Muscle of arm (tissue), 12 donors: ENCODE measurements around the gene KCNJ6. TPM values are rescaled to one million over a fixed set of nuclear protein-coding genes. Genes with fewer than 3 reads are reported as not detected.
"Not testable (repeated sequence)": the region's sequence is repeated elsewhere in the genome, so short reads cannot be mapped to it uniquely, and the experiment has no call there.

Experiments used
- DNase-seq: peaks from one replicate; pipeline ENCODE4 v3.0.0-alpha.2; 2013
- polyA plus RNA-seq, 12 donors: library from polyadenylated mRNA; unstranded; fragments of 120-200 nt; gene quantifications; one replicate each; pipeline ENCODE4 v1.2.1, GENCODE V29; 2013; ENCODE audit not compliant: insufficient read length in 12 of 12

KCNJ6 gene
- polyA plus RNA-seq, 12 donors, result 0.62 to 2.1 (median 1.1) TPM; not detected in 1

DNA sequence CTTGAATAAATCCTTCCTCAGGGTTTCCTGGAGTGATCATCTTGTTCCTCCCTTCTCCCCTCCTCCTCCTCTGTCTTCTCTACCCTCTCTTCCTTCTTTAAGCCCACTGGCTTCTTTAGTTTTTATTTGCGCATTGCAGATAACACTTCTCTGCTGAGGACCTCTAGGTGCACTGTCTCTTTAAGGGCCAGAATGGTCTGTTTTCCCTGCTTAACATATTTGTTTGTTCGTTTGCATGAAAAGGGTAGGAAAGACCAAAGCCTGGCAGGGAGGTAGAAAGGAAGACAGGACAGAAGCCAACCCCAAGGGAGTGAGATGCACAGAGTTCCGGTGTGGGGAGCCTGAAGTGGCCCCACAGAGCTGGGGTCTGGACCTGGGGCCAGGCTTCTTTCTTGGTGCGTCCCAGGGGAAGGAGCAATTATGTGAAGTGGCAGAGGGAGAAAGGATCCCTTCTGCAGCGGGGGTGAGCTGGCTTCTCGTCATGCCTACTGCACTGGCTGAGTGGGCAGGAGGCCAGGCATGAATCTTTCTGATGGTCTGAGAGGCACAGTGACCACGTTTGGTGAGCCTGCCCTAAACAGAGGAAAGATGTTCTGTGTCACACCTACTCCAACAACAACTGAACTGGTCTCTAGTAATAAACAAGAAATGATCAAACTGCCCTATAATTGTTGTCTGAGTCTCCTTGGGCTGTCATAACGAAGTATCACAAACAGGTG lies 232.7 kb downstream of the KCNJ6 start:
- no peak for DNase-seq

- peak; percentile 36 for DNase-seq
These were observed 233.3 kb downstream of the KCNJ6 start for GRCh38 chr21:37682966-37683365.

- DNase-seq, result no peak
These were observed 239.3 kb downstream of the KCNJ6 start for GRCh38 chr21:37677006-37677405.

- DNase-seq, result peak; percentile 64
These were observed 241.0 kb downstream of the KCNJ6 start for GRCh38 chr21:37675202-37675801.

DNA sequence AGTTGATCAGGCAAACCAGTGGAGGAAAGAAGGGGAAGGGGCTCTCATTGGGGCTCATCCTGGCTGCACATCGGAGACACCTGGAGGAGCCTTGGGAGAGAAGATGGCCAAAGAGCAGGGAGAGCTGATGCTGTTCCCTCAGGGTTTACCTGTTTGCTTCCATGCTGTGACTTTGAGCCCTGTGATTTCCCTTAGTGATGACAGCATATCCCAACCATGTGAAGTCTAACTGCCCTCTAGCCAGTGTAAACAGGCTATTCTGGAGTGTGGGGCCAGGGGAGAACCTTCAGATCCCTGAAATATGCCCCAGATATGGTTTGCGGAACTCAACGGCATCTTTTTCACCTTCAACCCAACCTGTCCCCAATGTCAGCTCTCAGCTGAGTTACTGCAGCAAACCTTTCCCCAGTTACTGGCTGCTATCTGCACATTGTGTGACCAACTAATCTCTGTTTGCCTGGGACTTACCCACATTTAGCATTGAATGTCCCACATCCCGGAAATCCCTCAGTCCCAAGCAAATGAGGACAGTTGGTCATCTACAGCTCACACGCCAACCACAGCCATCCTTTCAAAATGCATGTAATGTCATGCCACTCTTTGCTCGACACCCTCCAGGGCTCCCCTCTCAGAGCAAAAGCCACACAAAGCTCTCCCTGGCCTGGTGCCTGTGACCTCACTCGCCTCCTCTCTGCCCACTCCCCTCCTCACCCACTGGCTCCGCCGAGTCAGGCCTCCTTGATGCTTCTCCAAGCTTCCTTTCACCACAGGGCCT lies 242.3 kb downstream of the KCNJ6 start:
- DNase-seq, result no peak

- no peak for DNase-seq
These were observed 244.9 kb downstream of the KCNJ6 start for GRCh38 chr21:37671381-37671780.

DNA sequence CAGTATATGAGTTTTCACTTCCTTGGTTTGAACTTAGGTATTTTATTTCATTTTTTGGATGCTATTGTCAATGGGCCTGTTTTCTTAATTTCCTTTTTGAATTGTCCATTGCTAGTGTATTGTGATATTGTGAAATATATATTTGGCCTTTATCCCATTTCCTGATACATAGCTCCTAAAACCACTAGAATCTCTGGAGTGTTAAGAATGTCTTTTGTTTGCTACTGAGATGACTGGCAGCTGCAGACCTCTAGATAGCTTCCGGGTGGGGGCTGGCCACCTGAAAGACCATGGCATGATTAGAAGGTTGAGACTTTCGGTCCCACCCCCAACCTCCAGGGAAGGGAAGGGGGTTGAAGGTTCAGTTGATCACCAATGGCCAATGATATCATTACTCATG lies 245.4 kb downstream of the KCNJ6 start:
- no peak for DNase-seq

DNA sequence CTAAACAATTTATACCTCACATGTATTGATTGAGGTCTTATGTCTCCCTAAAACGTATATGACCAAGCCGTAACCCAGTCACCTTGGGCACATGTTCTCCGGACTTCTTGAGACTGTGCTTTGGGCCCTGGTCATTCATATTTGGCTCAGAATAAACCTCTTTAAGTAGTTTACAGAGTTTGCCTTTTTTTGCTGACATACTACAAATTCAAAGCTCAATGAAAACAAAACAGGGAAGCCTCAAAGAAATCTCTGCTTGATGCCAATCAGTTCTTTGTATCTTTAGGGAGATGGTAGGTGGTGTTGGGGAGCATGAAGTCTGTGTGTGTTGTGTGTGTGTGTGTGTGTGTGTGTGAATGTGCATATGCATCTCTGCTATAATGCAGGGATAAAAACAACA lies 247.0 kb downstream of the KCNJ6 start:
- DNase-seq, result no peak

GRCh38 chr21:37668462-37669239 lies 247.6 kb downstream of the KCNJ6 start:
- no peak for DNase-seq

GRCh38 chr21:37667380-37667779 lies 248.9 kb downstream of the KCNJ6 start:
- no peak for DNase-seq

DNA sequence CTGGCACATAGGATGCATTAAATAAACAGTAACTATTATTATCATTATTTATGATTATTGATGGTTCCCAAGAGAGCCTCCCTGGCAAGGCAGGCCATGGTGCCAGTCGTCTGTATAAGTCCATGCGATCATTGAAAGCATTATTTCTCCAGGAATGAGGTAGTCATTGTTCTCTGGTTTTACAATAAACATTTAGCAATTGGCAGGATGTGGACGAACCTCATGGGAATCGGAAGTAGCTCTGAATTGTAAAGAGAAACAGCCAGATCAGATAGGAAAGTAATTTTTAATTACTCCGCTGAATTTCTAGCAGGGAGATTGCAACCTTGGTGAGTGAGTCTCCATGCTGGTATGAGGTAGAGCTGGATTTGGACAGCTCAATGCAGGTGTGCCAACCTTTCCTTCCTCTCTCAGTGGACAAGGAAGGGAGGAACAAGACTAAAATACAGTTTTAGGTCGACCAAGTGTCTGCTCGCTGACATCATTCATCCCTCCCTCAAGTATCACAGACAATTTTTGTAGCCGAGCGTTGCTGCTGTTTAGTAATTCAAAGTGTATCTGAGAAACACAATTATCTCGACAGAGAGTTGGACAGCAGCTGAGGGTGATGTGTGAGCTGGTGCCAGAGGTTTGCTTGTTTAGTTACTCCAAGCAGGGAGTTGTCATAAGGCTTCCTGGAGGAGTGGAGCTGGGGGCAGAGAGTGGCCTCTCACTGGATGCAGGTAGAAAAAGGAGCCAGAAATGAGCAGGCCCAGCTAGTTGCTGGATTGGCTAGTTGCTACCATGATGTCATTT lies 250.8 kb downstream of the KCNJ6 start:
- peak; percentile 25 for DNase-seq

DNA sequence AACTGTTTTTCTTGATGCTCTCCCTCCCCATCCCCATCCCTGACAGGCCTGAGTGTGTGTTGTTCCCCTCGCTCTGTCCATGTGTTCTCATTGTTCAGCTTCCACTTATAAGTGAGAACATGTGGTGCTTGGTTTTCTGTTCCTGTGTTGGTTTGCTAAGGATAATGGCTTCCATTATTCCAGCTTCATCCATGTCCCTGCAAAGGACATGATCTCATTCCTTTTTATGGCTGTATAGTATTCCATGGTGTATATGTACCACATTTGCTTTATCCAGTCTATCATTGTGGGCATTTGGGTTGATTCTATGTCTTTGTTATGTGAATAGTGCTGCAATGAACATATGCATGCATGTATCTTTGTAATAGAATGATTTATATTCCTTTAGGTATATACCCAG lies 254.0 kb downstream of the KCNJ6 start:
- not testable (repeated sequence) for DNase-seq

- DNase-seq, result no peak
These were observed 255.5 kb downstream of the KCNJ6 start for GRCh38 chr21:37660709-37661108.

GRCh38 chr21:37659874-37660273 lies 256.4 kb downstream of the KCNJ6 start:
- no peak for DNase-seq

DNA sequence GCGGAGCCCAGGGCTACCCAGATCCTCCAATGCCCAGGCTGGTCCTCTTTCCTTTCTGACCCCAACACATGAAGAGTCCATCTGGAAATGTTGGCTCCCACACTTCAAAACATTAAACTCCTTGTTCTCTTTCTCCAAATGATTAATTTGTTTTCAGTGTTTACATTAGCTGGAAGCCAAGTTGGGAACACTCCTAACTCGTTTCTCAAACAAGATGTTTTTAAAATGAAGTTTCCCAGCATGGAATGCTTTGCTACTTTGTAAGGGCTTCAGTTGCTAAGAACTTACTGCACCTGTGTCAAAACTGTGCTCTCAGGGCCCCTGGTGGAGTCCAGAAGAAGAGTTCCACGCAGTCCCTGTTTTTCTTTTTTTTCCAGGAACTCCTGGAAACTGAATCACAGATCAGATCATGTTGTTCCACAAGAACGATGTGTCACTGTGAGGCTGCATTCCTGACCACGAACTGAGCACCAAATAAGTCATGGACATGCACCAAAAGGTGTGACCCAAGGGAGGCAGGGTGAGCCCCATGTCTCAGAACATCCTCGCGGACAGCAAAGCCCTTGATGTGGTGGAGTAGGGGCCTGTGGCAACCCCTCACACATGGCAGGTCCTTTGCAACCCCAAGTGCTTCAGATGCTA lies 257.3 kb downstream of the KCNJ6 start:
- peak; percentile 24 for DNase-seq

- no peak for DNase-seq
These were observed 258.0 kb downstream of the KCNJ6 start for GRCh38 chr21:37658121-37658816.

GRCh38 chr21:37656899-37657298 lies 259.4 kb downstream of the KCNJ6 start:
- DNase-seq, result no peak

DNA sequence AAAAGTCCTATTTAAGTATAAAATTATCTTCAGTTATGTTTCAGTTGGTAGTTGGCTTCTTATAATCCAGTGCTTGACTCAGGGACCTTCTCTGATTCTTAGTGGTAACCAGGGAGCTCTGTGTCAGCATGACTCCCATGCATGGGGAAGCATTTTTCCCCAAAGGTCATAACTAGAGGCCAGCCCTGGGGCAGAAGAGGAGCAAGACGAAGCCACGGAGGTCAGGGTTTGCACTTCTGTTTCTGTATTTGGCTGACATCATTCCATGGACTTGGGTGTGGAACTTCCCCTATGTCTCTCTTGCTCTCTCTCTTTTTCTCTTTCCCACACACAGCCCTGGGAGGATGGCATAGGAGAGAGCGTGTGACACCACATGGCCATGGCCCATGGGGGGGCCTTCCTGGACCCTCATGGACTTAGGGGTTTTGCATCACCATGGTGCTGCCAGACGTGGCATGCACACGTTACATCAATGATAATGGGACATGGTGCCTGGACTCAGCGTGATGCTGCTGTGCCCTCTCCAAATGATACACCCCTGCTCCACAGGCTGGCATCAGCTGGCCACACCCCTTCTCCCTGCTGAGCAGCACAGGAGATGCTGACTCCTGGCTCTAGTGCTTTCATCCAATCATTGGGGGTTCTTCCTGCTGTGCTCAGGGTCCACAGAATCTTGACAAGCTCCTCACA lies 260.5 kb downstream of the KCNJ6 start:
- no peak for DNase-seq

DNA sequence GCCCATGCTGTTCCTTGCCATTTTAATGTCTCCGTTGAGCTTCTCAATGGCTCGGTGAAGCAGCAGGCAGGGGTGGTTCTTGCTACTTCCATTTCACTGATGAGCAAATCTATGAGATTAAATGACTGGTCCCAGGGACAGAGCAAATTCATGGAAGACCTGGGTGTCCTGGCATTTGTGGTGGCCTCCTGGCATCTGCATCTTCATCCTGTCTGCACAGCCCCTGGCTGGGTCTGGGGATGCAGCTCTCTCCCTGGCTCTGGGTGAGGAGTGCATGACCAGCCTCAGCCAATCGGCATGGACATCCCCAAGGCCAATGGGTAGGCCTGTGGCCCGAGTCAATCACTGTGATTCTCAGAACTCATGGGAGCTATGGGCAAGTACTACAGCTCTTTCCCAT lies 261.7 kb downstream of the KCNJ6 start:
- DNase-seq, result no peak

- DNase-seq, result no peak
These were observed 263.1 kb downstream of the KCNJ6 start for GRCh38 chr21:37653201-37653600.
